ENCODE data around the gene ACAP3. TPM values are rescaled to one million over a fixed set of nuclear protein-coding genes. Genes with fewer than 3 reads are reported as not detected.

The ACAP3 gene
- total RNA-seq, 1 experiment from 2014 or later = 42.2 TPM

DNA sequence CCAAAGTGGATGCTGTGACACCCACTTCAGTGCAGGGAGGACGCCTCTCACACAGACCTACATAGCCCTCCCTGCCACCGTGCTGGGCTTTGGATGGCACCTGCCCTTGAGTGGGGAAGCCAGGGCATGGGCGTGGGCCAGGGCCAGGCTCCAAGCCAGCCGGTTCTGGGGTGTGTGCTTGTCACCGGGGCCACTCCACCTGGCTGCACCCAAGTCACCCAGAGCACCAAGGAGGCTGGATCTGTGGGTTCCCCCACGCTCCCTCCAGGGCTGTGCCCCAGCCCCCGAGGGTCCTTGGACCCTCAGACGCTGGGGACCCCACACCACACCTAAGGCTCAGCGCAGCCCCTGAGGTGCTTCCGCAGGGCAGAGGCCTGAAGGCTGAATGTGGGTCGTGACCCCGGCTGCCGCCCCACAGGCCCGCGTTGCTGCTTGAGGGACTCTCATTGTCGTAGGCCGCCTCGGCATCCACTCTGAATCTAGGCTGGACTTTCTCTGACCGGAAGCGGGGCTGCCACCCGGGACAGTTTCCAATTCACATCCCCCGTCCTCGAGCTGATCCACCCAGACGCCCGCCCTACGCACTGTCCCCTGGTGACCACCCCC, 49.2 kb upstream of the ACAP3 start:
- H3K27ac Mint-ChIP-seq = no peak overlapping the region
- peaks cover 37% of the 10 kb centered on the region for H3K4me1 Mint-ChIP-seq
- ATAC-seq = no peak
- ChIA-PET CTCF (no interaction called here), POLR2A (interaction anchor here (1.2 kb wide), 1 partner anchor 15 kb away, joined by 4 read pairs; no protein-coding TSS in a partner anchor)
- H3K27me3 Mint-ChIP-seq (ENCODE audit: low read depth) = peaks cover 19% of the 10 kb centered on the region
- DNase-seq (ENCODE audit: low spot score) = no peak
- H3K9me3 Mint-ChIP-seq = no peaks in the 10 kb centered on the region
- no peak overlapping the region for H3K4me3 Mint-ChIP-seq
- TF ChIP-seq, protein P1, sequence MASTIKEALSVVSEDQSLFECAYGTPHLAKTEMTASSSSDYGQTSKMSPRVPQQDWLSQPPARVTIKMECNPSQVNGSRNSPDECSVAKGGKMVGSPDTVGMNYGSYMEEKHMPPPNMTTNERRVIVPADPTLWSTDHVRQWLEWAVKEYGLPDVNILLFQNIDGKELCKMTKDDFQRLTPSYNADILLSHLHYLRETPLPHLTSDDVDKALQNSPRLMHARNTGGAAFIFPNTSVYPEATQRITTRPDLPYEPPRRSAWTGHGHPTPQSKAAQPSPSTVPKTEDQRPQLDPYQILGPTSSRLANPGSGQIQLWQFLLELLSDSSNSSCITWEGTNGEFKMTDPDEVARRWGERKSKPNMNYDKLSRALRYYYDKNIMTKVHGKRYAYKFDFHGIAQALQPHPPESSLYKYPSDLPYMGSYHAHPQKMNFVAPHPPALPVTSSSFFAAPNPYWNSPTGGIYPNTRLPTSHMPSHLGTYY (CRISPR knock-in tag; IDR thresholded peaks at IDR 0.05) = no peak
- TF ChIP-seq, protein P2, sequence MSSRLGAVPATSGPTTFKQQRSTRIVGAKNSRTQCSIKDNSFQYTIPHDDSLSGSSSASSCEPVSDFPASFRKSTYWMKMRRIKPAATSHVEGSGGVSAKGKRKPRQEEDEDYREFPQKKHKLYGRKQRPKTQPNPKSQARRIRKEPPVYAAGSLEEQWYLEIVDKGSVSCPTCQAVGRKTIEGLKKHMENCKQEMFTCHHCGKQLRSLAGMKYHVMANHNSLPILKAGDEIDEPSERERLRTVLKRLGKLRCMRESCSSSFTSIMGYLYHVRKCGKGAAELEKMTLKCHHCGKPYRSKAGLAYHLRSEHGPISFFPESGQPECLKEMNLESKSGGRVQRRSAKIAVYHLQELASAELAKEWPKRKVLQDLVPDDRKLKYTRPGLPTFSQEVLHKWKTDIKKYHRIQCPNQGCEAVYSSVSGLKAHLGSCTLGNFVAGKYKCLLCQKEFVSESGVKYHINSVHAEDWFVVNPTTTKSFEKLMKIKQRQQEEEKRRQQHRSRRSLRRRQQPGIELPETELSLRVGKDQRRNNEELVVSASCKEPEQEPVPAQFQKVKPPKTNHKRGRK (CRISPR knock-in tag; IDR thresholded peaks at IDR 0.05; ENCODE audit: borderline replicate concordance) = no peak
- TF ChIP-seq NFYB (CRISPR knock-in tag; conservative IDR thresholded peaks at IDR 0.05; ENCODE audit: low read depth) = no peak
- no peak for TF ChIP-seq ZNF317 (CRISPR knock-in tag; IDR thresholded peaks at IDR 0.05; ENCODE audit: borderline replicate concordance, low read depth)
- TF ChIP-seq PRRX2 (CRISPR knock-in tag; IDR thresholded peaks at IDR 0.05) = no peak
- TF ChIP-seq, protein P3, sequence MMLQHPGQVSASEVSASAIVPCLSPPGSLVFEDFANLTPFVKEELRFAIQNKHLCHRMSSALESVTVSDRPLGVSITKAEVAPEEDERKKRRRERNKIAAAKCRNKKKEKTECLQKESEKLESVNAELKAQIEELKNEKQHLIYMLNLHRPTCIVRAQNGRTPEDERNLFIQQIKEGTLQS (CRISPR knock-in tag; conservative IDR thresholded peaks at IDR 0.05) = no peak
- TF ChIP-seq, protein P4, sequence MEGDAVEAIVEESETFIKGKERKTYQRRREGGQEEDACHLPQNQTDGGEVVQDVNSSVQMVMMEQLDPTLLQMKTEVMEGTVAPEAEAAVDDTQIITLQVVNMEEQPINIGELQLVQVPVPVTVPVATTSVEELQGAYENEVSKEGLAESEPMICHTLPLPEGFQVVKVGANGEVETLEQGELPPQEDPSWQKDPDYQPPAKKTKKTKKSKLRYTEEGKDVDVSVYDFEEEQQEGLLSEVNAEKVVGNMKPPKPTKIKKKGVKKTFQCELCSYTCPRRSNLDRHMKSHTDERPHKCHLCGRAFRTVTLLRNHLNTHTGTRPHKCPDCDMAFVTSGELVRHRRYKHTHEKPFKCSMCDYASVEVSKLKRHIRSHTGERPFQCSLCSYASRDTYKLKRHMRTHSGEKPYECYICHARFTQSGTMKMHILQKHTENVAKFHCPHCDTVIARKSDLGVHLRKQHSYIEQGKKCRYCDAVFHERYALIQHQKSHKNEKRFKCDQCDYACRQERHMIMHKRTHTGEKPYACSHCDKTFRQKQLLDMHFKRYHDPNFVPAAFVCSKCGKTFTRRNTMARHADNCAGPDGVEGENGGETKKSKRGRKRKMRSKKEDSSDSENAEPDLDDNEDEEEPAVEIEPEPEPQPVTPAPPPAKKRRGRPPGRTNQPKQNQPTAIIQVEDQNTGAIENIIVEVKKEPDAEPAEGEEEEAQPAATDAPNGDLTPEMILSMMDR (IDR thresholded peaks at IDR 0.05) = no peak
- TF ChIP-seq GABPB1 (CRISPR knock-in tag; IDR thresholded peaks at IDR 0.05) = no peak
- TF ChIP-seq OVOL2 (CRISPR knock-in tag; IDR thresholded peaks at IDR 0.05; ENCODE audit: borderline replicate concordance) = no peak
- TF ChIP-seq NR1H2 (CRISPR knock-in tag; IDR thresholded peaks at IDR 0.05) = no peak
- TF ChIP-seq, protein P5, sequence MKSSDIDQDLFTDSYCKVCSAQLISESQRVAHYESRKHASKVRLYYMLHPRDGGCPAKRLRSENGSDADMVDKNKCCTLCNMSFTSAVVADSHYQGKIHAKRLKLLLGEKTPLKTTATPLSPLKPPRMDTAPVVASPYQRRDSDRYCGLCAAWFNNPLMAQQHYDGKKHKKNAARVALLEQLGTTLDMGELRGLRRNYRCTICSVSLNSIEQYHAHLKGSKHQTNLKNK (CRISPR knock-in tag; IDR thresholded peaks at IDR 0.05) = no peak
- no peak for TF ChIP-seq NFATC4 (CRISPR knock-in tag; IDR thresholded peaks at IDR 0.05)
- TF ChIP-seq, protein P6, sequence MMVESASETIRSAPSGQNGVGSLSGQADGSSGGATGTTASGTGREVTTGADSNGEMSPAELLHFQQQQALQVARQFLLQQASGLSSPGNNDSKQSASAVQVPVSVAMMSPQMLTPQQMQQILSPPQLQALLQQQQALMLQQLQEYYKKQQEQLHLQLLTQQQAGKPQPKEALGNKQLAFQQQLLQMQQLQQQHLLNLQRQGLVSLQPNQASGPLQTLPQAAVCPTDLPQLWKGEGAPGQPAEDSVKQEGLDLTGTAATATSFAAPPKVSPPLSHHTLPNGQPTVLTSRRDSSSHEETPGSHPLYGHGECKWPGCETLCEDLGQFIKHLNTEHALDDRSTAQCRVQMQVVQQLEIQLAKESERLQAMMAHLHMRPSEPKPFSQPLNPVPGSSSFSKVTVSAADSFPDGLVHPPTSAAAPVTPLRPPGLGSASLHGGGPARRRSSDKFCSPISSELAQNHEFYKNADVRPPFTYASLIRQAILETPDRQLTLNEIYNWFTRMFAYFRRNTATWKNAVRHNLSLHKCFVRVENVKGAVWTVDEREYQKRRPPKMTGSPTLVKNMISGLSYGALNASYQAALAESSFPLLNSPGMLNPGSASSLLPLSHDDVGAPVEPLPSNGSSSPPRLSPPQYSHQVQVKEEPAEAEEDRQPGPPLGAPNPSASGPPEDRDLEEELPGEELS (CRISPR knock-in tag; IDR thresholded peaks at IDR 0.05) = no peak
- no peak for TF ChIP-seq EMX1 (CRISPR knock-in tag; IDR thresholded peaks at IDR 0.05)
- H3K36me3 Mint-ChIP-seq = no peaks in the 10 kb centered on the region

DNA sequence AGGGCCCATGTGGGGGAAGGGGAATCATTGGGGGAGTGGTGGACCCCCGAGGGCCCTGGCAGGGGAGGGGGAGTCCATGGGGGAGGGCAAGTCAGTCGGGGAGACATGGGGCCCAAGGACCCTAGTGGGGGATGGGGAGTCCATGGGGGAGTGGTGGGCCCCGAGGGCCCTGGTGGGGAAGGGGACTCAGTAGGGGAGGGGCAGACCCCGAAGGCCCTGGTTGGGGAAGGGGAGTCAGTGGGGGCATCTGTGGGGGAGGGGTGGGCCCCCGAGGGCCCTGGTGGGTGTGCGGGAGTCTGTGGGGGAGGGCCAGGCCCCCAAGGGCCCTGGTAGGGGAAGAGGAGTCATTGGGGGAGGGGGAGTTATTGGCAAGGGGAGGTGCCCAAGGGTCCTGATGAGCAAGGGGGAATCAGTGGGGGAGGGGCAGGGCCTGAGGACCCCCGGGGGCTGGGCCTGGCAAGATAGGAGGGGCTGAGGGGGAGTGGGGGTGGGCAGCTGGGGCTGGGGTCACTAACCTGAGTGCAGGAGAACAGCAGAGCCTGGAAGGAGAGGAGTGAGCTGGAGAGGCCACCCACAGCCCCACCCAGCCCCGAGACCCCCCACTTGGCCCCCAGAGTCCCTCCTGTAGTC, 48.6 kb upstream of the ACAP3 start:
- no peak for ATAC-seq
- TF ChIP-seq, protein P7, sequence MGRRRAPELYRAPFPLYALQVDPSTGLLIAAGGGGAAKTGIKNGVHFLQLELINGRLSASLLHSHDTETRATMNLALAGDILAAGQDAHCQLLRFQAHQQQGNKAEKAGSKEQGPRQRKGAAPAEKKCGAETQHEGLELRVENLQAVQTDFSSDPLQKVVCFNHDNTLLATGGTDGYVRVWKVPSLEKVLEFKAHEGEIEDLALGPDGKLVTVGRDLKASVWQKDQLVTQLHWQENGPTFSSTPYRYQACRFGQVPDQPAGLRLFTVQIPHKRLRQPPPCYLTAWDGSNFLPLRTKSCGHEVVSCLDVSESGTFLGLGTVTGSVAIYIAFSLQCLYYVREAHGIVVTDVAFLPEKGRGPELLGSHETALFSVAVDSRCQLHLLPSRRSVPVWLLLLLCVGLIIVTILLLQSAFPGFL (CRISPR knock-in tag; IDR thresholded peaks at IDR 0.05; ENCODE audit: borderline replicate concordance) = no peak
- TF ChIP-seq, protein P3 (CRISPR knock-in tag; conservative IDR thresholded peaks at IDR 0.05) = no peak
- TF ChIP-seq, protein P8, sequence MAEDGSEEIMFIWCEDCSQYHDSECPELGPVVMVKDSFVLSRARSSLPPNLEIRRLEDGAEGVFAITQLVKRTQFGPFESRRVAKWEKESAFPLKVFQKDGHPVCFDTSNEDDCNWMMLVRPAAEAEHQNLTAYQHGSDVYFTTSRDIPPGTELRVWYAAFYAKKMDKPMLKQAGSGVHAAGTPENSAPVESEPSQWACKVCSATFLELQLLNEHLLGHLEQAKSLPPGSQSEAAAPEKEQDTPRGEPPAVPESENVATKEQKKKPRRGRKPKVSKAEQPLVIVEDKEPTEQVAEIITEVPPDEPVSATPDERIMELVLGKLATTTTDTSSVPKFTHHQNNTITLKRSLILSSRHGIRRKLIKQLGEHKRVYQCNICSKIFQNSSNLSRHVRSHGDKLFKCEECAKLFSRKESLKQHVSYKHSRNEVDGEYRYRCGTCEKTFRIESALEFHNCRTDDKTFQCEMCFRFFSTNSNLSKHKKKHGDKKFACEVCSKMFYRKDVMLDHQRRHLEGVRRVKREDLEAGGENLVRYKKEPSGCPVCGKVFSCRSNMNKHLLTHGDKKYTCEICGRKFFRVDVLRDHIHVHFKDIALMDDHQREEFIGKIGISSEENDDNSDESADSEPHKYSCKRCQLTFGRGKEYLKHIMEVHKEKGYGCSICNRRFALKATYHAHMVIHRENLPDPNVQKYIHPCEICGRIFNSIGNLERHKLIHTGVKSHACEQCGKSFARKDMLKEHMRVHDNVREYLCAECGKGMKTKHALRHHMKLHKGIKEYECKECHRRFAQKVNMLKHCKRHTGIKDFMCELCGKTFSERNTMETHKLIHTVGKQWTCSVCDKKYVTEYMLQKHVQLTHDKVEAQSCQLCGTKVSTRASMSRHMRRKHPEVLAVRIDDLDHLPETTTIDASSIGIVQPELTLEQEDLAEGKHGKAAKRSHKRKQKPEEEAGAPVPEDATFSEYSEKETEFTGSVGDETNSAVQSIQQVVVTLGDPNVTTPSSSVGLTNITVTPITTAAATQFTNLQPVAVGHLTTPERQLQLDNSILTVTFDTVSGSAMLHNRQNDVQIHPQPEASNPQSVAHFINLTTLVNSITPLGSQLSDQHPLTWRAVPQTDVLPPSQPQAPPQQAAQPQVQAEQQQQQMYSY (CRISPR knock-in tag; IDR thresholded peaks at IDR 0.05) = no peak
- no peak for TF ChIP-seq NFATC4 (CRISPR knock-in tag; IDR thresholded peaks at IDR 0.05)
- TF ChIP-seq, protein P9, sequence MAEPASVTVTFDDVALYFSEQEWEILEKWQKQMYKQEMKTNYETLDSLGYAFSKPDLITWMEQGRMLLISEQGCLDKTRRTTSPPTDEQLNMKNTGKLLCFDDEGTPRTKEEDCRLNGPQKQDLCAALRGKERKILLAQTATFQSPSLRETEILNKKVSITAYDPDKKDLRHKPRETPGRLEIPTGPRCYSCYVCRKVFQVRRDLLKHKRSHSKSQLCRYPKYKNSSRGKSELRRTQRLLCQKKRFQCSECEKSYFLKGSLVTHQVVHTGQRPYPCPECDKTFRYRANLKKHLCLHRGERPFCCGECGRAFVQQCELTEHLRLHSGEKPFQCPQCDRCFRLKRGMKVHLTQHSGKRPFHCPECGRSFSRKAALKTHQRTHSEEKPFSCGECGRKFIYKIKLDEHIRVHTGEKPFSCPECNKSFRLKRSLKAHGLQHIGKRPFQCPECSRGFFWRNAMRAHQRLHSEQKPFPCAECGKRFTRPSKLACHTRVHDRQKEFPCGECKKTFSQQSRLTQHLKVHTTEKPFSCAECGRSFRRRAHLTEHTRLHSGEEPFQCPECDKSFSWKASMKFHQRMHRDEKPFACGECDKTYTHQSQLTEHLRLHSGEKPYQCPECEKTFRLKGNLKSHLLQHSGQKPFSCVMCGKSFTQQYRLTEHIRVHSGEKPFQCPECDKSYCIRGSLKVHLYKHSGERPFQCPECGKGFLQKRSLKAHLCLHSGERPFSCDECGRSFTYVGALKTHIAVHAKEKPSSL (CRISPR knock-in tag; conservative IDR thresholded peaks at IDR 0.05) = no peak

More for the DNA sequence above, 48.6 kb upstream of the ACAP3 start:
- Mint-ChIP-seq H3K27me3 (ENCODE audit: low read depth) (peaks cover 17% of the 10 kb centered on the region), H3K4me1 (peaks cover 35% of the 10 kb centered on the region), H3K36me3 (no peaks in the 10 kb centered on the region), H3K4me3 (no peak overlapping the region), H3K9me3 (no peaks in the 10 kb centered on the region), H3K27ac (no peak overlapping the region)
- DNase-seq (ENCODE audit: low spot score) = no peak
- ChIA-PET POLR2A (interaction anchor here (1.3 kb wide), 1 partner anchor 77 kb away, joined by 3 read pairs; no protein-coding TSS in a partner anchor), CTCF (interaction anchor here (1.2 kb wide), 1 partner anchor 15 kb away, joined by 6 read pairs; no protein-coding TSS in a partner anchor)

All from WTC11 (cell line).